ENCODE results near the gene MET. TPM values are rescaled to one million over a fixed set of nuclear protein-coding genes. Genes with fewer than 3 reads are reported as not detected.

The MET gene
- total and polyA plus RNA-seq, 2 of the 8 experiments (the other 6 are each of a cell fraction or from before 2014, with no cell fraction given) = 3.5 to 12.9 TPM

- H3K23me2 ChIP-seq (ENCODE audit: low read depth, low read length) = no peaks in the 10 kb centered on the region
- no peak for FAIRE-seq
- H3K79me1 ChIP-seq (ENCODE audit: low read depth, low read length) = no peaks in the 10 kb centered on the region
- no peaks in the 10 kb centered on the region for H3K9me3 ChIP-seq (ENCODE audit: insufficient read depth in 2 of 2, low read depth in 1 of 2, low read length in 1 of 2)
- H3K4me2 ChIP-seq (ENCODE audit: insufficient read depth in 1 of 2, low read depth in 2 of 2, low read length in 2 of 2) = no peak overlapping the region
- no peak overlapping the region for H4K5ac ChIP-seq (ENCODE audit: insufficient read length, low read depth, low read length)
- no peak for DNase-seq (ENCODE audit: low read depth in 1 of 2, low spot score in 2 of 2)
- no peak overlapping the region for H2BK15ac ChIP-seq (ENCODE audit: low read length)
- H2AFZ ChIP-seq (ENCODE audit: low read length) = no peak overlapping the region
- no peak overlapping the region for H4K91ac ChIP-seq (replicated peaks; ENCODE audit: insufficient read length, low read length)
- H2BK5ac ChIP-seq (ENCODE audit: low read depth, low read length) = no peak overlapping the region
- no peak overlapping the region for H3K14ac ChIP-seq (ENCODE audit: insufficient read length)
- no peak overlapping the region for H2AK5ac ChIP-seq (ENCODE audit: low read depth, low read length)
- CTCF ChIA-PET (ENCODE audit: partially characterized antibody) = interaction anchor here (1.2 kb wide), 2 partner anchors 27 to 178 kb away, joined by 4 to 5 read pairs; no protein-coding TSS in a partner anchor
- POLR2A ChIA-PET (ENCODE audit: partially characterized antibody) = interaction anchor here (1.1 kb wide), 1 partner anchor 89 kb away, joined by 5 read pairs; no protein-coding TSS in a partner anchor
- H2BK120ac ChIP-seq (replicated peaks; ENCODE audit: low read depth, low read length) = no peak overlapping the region
- H3K4me1 ChIP-seq (replicated peaks in 1 of 4; ENCODE audit: control insufficient read depth in 3 of 4, insufficient read depth in 4 of 4, low read length in 3 of 4) = no peaks in the 10 kb centered on the region
- no peak overlapping the region for H2BK20ac ChIP-seq (ENCODE audit: low read length)
- peaks cover 3 to 16% (median 5%) of the 10 kb centered on the region in 4 experiments; a peak in 5 of 7 replicates for H3K27me3 ChIP-seq (replicated peaks in 1 of 4; ENCODE audit: control insufficient read depth in 3 of 4, extremely low read depth in 1 of 4, insufficient read depth in 3 of 4, low read length in 3 of 4)
- H4K20me1 ChIP-seq (replicated peaks in 1 of 2; ENCODE audit: control insufficient read depth in 1 of 2, insufficient read depth in 2 of 2, low read length in 2 of 2) = no peaks in the 10 kb centered on the region
- H4K8ac ChIP-seq (ENCODE audit: extremely low read depth, insufficient read depth, low read length) = no peak overlapping the region
- H3K23ac ChIP-seq (ENCODE audit: insufficient read length) = no peak overlapping the region
- H3K36me3 ChIP-seq (ENCODE audit: control insufficient read depth in 2 of 4, insufficient read depth in 4 of 4, low read length in 3 of 4) = no peaks in the 10 kb centered on the region
- H3K18ac ChIP-seq (ENCODE audit: extremely low read depth, low read length) = no peak overlapping the region
- no peak overlapping the region for H3K4me3 ChIP-seq (ENCODE audit: extremely low read depth in 1 of 4, insufficient read depth in 2 of 4, low read depth in 3 of 4, low read length in 4 of 4)
- no peak overlapping the region for H2BK12ac ChIP-seq (ENCODE audit: low read depth, low read length)
- H3K56ac ChIP-seq (replicated peaks; ENCODE audit: insufficient read length, low read depth, low read length) = no peak overlapping the region
- H3K27ac ChIP-seq (ENCODE audit: low read depth, low read length) = no peak overlapping the region
- H3K4ac ChIP-seq (replicated peaks; ENCODE audit: insufficient read length, low read depth, low read length) = no peak overlapping the region
- 88% methylated on average over 3 of the region's 3 CpGs; no CpG with 5 or more reads in 1 of the 2 experiments for WGBS, 2 experiments (ENCODE audit: extremely low coverage in 1 of 2, insufficient coverage in 1 of 2, insufficient read length in 1 of 2, insufficient replicate concordance in 2 of 2, low coverage in 1 of 2, low lambda C conversion rate in 2 of 2, missing lambda C conversion rate in 1 of 2)
- H3K79me2 ChIP-seq (ENCODE audit: control insufficient read depth in 1 of 2, insufficient read depth in 2 of 2, low read length in 2 of 2) = no peaks in the 10 kb centered on the region
- H3K9ac ChIP-seq (replicated peaks in 1 of 4; ENCODE audit: extremely low read depth in 1 of 4, low read depth in 3 of 4, low read length in 3 of 4) = no peak overlapping the region
- TF ChIP-seq KDM1A (IDR thresholded peaks at IDR 0.05; ENCODE audit: borderline replicate concordance, low read length) = no peak
- no peak for TF ChIP-seq JUND (IDR thresholded peaks at IDR 0.05; ENCODE audit: low read length)
- TF ChIP-seq YY1 (IDR thresholded peaks at IDR 0.05; ENCODE audit: low read depth, low read length) = no peak
- TF ChIP-seq ZNF274 (IDR thresholded peaks at IDR 0.05; ENCODE audit: borderline replicate concordance, extremely low read depth, low read length) = no peak
Observed at GRCh38 chr7:116769546-116769945, 97.5 kb downstream of the MET start.
